HG02763 (cell line): ENCODE results near the gene MGAT4B.

Source experiments
- ATAC-seq: cut with Tn5 transposase; IDR thresholded peaks from one replicate; pipeline ENCODE4 v1.9.1; 2021; ENCODE audit warnings: mild to moderate bottlenecking, moderate library complexity; ENCODE audit not compliant: unreplicated experiment

Gene MGAT4B

DNA sequence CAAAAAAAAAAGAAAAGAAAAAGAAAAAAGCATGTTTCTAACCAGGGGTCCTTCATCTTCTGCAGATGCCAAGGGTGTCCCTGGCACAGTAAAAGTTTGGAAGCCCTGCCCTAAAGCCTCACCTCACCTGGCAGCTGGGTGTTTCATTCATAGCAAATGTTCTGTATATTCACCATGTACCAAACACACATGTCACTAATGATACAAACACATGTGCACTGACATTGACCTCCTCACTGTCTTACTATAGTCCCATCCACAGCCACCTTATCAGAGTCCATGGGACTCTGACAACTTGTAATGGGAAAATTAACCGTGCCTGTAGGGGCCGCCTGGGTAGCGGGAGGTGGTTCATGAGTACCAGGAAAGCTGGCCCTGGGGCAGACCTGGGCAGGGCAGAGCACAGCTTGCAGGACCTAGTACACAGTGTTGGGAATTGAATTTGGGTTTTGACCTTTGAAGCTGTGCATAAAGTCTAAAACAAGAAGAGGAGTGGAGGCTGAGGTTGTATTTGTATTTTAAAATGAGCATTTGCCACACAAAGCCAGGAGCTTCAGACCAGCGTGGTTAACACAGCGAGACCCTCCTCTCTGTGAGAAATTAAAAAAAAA, 6.4 kb upstream of the MGAT4B start:
- ATAC-seq = no peak

- no peak for ATAC-seq
Observed at GRCh38 chr5:179812135-179812825, 5.6 kb upstream of the MGAT4B start.

- ATAC-seq = peak; percentile 15
Observed at GRCh38 chr5:179805529-179806249, 977 bp downstream of the MGAT4B start.

DNA sequence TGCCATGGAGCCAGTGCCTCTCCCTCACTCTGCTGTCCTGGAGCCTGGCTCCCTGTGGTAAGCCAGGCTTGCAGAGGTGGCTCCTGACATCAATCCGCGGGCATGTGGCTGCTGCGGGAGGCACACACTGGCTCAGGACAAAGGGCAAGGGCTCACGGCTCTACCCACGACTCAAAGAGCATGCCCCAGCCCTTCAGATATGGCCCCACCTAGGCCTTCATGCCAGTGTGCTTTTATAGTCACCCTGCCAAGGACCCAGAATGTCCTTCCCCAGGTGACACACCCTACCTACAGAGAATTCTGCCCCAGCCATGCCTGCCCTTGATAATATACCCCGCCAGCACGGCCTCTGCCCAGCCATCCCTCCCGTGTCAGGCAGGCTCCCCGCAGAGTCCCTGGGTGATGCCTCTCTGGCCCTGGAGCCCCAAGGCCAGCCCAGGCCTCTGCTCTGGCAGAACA, 1.6 kb downstream of the MGAT4B start:
- no peak for ATAC-seq

- ATAC-seq = no peak
Observed at GRCh38 chr5:179804555-179804947, 2.1 kb downstream of the MGAT4B start.

DNA sequence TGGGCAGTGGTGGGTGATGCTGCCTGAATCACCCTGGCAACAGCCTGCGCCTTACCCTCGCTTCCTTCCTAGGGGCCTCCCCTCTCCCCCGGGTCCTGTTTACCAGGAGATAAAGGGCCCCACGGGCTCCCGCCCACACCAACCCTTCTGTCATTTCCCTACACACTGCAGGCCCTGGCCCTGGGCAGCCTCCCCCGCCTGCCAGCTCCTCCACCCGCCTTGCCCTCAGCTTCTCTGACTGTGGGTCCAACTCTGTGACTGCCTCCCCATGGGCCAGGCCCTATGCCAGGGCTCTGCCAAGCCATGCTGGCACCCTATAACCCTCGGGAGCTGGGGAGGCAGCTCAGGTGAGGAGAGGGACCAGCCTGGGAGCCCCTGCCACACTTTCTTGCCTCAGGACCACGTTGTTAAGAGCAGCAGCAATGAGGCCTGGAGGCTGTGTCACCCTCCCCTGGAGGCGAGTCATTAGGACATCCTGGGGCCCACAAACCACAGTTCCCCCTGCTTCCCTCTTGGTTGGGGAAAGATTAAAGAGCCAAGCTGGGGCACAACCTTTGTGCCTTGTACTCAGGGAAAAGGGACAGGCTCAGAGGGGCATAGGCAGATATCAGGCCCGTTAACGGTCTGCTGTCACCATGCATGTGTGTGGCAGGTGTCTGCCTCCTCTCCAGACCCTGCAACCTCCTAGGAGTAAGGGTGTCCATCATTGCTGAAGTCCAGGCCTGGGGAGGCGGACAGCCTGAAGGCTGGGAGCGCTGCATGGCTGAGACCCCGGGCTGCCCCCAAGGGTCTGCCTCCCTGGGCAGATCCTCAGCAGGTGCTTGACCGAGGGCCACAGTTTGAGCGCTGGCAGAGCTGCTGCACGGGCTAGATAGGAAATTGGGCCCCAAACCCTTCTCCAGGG, 2.8 kb downstream of the MGAT4B start:
- no peak for ATAC-seq

DNA sequence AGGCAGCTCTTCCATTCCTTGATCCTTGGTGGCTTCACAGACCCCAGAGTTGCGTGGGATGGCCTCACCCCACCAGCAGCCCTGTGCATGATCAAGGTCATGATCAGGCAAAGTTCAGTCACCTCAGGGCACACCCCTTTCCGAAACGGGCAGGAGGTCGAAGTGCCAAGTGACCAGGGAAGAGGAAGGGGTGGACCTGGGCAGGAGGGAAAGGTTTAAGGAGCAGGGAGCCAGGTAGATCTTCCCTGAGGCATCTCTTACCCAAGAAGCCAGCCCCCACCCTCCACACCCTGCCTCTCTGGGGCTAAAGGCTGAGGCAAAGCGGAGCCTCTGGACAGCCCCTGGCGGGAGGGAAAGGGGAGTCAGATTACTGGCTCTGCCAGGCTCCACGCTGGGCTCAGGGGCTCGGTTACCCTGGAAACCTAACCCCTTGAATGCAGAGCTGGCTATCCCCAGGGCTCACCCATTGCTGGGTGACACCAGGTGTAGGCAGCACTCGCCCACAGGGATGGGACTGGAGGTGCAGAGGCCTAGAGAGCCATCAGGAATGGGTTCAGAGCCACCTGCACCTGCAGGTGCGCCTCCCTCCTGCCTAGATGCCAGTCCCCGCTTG, 3.6 kb downstream of the MGAT4B start:
- ATAC-seq = no peak

- no peak for ATAC-seq
Observed at GRCh38 chr5:179802207-179802883, 4.3 kb downstream of the MGAT4B start.

GRCh38 chr5:179801304-179802206, 5.1 kb downstream of the MGAT4B start:
- ATAC-seq = no peak

DNA sequence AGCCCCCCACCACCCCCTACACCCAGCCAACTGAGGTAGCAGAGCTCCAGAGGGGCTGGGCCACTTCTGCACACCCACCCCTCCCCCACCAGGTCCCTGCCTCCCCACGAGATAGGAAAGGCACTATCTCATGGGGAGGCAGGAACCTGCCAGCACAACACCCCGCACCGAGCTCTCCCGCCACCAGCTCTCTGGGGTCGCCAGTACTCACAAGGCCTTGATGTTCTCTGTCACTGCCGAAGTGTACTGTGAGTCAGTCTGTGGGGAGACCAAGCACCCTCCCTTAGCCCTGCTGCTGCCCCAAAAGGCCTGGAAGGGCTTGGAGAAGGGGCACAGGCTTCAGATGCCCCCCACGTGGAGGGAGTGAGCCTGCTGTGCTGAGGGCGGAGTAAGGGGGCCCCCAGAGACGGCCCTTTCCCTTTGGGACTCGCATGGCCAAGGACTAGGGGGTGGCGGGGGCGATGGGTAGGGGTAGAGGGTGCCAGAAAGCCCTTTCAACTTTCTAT, 5.9 kb downstream of the MGAT4B start:
- ATAC-seq = no peak

DNA sequence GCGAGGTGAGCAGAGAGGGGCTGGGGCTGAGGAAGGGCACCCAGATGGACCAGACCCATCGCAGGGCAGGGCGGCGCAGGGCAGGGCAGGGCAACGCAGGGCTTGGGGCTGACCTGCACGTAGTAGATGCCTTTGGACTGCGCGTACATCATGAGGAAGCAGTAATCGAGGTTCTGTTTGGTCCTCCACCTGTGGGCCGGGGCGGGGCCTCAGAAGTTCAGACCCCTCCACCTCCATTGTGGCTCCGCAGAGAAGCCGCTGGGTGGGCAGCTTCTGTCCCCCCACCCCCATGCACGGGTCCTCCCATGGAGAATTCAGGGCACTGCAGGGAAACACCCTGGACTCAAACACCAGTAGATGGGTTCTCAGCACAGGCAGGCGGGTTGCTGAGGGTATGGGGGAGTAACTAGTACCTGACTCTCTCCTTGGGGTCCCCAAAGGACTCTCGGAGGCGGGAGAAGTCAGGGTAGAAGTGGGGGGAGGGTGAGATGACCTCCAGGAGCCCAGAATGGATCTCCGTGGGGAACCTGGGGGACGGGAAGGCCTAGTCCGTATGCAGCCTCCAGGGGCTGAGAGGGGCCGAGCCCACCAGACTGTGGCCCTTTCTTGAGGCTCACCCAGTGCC, 6.5 kb downstream of the MGAT4B start:
- no peak for ATAC-seq

DNA sequence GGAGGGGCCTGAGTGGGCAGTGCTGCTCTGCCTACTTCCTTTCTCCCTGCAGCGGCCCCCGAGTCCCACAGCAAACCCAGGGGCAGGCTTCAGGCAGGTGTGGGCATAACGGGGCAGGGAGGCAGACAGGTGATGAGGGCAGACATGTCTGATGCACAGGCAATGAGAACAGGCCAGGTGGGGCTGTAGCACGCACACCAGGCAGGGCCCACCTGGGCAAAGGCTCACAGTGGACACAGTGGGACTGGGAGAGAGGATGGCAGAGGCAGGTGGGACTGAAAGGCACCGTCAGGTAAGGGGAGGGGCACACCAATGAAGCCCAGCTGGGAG, 7.1 kb downstream of the MGAT4B start:
- ATAC-seq = no peak

DNA sequence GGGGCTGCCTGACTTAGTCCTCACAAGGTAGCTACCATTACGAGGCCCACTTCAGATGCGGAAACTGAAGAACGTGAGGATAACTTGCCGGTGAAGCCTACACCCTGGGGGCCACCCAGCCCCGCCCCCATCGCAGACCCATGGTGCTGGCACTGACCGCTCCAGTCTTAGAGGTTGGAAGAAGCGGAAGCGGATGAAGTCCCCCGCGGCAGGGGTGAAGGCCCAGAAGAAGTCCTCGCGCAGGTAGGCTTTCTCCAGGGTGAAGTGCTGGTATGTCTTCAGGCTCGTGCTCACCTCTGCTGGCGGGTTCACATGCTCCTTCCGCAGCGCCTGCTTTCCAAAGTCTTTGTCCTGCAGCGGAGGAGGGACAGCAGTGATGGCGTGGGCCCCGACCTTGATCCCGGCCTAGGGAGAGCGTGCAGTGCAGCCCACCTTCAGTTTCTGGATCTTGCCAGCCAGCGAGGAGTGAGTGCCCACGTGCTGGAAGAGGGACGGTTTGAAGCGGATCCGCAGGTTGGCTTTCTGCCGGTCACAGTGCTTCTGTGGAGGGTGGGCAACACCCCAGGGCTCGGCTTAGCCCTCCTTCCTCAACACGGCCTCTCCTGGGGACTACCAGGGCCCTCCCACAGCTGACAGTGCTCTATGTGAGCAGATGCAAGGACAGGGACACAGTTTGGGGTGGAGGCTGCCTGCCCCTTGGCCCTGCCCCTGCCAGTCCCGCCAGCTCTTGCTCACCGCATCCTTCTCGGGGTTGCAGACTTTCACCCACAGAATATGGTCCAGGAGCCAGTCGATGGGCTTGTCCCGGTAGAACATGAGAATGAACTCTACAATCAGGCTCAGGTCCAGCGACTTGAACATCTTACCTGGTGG, 7.7 kb downstream of the MGAT4B start:
- no peak for ATAC-seq

DNA sequence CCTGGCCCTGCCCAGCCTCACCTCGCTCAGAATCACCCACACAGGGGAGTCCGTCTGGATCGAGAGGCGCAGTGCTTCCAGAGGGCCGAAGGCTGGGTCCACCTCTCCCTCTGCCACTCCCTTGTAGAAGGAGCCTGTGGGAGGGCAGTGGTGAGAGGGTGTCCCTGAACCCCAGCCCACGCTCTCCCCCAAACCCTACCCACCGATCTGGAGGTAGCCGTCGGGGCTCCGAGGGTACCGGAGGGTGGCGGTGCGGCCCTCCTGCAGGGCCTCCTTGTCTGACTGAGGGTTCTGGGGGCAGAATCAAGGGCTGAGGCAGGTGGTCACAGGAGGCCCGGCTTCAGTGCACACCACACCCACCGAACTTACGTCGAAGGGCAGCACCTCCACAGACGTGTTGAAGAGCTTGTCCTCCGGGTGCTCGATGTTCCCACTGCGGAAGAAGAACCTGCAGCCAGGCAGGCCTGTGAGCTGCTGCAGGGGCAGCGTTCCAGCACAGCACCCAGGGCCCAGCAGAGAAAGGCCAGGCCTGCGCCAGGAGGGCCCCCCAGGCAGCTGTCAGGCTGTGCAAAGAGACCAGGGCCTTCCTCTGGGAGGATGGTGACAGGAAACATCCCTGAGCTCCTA, 8.4 kb downstream of the MGAT4B start:
- no peak for ATAC-seq

DNA sequence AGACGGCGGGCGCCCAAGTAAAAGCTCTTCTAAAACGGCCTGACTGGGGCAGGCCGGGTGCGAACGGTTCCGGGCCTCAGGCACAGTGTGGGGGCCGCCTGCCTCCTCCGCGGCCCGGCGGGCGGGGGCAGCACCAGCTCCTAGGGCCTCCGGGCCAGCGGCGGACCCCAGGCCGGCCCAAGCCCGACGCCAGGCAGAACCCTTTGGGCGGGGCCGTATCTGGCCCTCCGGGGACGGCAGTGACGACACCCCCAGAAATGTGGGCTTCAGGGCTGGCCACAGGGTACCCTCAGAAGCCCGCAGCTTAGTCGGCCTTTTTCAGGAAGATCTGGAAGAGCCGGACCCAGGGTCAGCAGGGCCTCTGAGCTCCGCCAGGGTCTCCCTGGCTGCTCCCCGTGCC, 8.9 kb downstream of the MGAT4B start:
- ATAC-seq = no peak

GRCh38 chr5:179796877-179797608, 9.6 kb downstream of the MGAT4B start:
- ATAC-seq = no peak
